HG03103 (cell line): ENCODE results near the gene FAM3B.

Source experiments
- ATAC-seq: cut with Tn5 transposase; IDR thresholded peaks from one replicate; pipeline ENCODE4 v1.9.1; 2021; ENCODE audit warnings: low read depth; ENCODE audit not compliant: unreplicated experiment

The FAM3B gene

DNA sequence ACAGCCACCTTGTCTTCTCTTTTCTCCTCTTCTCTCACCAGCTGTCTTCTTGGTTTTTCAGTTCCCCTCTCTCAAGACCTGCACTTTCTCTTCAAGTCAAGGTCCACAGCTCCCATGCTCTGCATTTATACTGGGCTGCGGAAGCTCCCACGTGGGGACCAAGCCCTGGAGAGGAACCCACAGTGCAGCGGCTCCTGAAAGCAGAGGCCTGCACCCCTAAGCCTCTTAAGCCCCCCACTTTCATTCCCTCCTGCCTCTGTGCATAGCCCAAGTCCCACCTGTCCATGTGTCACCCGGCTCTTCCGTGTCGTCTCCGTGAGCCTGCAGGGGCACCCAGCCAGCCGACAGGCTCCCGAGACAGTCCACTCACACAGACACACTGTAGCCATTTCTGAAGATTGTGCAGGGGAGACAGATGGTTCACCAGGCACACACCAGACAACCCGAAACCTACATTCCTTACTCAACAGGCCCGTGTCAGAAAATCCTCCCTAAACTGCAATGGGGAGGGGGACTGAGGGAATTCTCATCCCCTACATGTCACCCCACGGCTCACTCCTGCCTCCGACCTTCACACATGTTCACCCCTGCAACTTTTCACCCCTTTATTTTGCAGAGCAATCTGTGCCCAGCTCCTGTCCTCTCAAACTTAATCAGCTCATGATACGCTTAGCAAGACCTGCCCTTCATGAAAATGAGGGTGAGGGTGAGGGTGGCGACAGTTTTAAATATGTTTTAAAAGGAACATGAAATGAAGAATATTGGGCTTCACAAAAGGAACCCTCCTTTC lies 51.5 kb downstream of the FAM3B start:
- ATAC-seq = peak; percentile 58

DNA sequence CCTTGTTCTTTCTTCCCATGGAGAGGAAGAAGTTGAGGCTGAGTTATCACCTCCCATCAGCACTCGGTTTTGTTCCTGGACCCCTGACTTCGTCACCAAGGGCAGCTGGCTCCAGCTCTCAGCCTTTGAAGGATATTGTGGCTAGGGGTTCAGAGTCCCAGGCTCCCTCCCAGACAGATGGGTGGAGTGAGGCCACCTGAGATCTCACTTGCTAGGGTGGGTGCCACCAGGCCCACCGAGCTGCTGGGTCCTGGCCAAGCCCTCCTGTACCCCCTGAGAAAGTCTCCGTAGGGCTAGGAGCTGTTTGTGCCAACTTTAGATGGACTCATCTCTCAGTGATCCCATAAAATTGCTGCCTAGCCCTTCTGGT lies 52.1 kb downstream of the FAM3B start:
- no peak for ATAC-seq

DNA sequence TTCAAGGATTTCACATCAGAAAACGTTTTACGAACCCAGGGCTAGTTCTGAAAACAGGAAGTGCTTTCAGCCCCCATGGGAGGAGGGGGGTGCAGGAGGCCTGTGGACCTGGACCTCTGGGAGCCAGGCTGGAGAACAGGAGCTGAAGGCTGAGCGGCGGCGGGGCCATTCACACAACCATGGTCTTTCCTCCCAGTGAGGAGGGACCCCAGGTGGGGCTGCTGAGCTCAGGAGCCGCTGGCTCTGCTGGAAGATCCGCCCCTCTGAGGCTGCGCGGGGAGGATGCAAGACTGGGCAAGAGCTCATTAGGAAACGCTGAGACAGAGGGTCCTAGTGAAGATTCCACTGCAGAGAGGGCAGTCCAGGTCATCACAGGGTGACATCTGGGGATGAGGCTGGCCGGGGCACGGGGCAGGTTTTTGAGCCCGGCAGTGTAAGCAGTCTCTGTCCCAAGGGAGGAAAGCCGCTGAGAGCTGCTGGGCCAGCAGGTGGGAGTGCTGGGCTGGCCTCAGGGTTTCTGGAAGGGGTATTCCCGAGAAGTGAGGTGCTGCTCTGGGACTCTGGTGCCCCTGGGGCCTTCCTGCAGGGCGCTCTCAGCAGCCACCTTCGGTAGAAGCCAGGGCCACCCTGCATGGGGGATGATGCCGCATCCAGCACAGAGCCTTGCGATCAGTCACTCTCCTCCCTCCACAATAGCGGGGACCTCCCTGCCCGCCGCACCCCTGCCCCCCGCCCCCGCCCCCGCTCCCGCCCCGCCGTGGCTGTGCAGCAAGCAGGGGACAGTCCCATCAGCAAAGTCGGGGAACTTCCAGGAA lies 52.7 kb downstream of the FAM3B start:
- ATAC-seq = no peak

DNA sequence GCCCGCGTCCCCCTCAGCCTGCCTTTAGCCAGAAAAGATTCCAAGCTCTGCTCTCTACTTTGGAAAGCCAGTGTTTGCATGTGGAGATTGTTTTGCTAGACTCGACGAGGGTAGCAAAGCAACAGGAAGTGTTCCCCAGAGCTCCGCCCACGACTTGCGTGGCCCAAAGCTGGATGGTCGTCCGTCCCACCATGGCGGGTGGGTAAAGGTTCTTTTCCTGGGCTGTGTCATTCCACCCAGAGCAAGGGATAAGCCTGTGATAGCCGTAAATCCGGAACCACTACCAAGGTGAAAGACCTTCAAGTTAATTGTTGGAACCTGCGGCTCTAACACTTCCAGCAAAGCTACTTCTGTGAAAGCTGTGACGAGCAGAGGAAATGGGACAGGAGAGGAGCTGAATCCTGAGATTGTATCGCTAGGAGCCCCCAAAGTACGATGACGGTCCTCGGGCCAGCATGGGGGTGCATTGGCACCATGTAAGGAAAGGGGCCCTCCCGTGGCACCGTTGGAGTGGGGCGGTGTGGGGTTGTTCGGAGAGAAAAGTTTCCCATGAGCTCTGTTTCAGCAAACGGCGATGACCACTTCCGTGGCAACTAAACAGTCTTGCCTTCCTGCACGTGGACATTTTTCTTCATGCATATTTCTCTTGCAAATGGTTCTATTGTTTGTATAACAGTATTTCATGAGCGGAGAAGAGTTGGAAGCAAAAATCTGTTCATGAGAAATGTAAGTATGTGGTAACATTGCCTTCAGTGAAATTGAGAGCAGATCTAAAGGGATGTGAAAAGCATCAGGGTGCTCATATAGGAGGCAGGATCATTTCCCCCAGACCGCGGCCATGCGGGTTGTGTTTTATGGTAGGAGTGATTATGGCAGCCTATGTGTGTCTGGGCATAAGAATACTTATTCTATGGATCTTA lies 53.6 kb downstream of the FAM3B start:
- ATAC-seq = no peak

DNA sequence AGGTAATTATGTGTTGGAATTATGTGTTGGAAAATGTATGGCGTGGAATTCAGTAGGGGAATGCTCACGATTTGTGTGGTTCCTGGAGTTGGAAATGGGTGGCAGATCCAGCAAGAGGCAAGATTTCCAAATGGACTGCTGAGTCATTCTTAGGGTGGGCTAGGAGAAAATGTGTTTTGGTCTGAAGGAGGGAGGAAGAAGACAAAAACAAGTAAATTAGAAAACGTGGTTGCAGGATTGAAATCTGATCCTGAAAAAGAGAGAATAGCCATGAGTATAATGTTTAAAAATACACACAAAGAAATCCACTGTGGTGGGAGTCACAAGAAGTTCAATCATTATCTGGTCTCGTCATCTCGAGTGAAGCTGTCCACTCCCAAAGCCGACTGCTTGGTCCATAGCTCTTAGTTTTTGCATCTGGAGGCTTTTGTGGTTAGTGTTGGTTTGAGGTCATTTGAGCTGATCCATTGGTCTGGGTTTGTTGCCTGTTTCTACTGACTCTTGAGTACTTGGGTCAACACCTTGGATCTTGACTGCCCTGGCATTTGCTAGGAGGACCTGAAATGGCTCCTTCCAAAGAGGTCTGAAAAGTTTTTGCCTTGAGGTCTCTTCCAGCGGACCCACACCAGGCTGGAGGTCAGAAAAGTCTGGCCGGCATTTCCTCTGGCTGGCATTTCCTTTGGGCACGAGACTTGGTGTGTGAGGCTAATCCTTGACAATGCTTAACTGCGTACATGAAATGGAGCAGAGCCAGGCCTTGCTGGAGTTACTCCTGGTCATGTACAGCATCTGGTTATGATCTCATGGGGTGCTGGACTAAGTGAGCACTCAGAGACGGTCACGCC lies 54.5 kb downstream of the FAM3B start:
- ATAC-seq = no peak

DNA sequence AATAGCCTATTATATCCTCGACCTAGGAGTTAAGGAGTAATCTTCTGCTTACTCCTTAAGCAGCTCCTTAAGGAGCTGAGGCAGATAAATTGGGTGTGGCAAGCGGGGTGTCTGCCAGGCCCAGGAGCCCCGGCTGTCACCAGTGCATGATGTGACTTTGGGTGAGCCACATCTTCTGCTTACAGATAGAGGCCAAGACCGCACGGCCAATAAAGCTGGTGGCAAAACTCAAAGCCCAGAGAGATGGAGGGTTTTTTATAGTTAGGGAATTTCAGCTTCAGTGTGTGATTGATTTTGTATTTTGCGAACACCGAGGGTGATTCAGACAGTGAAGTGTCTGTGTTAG lies 55.1 kb downstream of the FAM3B start:
- ATAC-seq = no peak

DNA sequence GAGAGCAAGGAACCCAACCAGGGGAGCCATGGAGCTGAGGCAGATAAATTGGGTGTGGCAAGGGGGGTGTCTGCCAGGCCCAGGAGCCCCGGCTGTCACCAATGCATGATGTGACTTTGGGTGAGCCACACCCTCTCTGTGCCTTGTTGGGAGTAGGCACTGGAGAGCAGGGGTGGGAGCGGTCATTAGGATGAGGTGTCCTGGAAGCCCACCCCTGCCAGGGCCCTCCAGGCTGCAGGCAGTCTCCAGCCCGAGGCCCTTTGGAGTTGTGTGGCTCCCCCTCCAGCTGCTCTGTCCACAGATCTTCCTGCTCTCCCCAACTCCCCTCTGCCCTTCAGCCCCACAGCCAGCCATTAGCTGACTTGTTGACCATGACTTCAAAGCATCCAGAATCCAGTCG lies 56.7 kb downstream of the FAM3B start:
- no peak for ATAC-seq

DNA sequence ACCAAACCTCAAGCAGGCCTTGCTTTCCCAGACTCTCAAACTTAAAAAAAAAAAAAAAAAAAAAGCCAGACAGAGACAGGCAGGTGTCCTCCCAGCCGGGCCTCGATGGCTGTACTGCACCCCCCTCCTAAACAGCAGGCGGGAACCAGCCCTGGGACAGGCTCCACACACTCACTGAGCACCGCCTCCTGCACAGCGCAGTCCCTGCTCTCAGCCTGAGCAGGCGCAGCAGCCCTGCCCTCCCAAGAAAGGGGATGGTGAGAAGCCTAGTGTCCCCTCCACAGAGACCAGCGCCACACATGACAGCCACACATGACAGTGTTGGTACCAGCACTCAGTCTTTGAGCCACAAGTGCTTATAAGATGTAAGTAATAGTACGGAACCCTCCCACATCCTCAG lies 57.2 kb downstream of the FAM3B start:
- no peak for ATAC-seq

DNA sequence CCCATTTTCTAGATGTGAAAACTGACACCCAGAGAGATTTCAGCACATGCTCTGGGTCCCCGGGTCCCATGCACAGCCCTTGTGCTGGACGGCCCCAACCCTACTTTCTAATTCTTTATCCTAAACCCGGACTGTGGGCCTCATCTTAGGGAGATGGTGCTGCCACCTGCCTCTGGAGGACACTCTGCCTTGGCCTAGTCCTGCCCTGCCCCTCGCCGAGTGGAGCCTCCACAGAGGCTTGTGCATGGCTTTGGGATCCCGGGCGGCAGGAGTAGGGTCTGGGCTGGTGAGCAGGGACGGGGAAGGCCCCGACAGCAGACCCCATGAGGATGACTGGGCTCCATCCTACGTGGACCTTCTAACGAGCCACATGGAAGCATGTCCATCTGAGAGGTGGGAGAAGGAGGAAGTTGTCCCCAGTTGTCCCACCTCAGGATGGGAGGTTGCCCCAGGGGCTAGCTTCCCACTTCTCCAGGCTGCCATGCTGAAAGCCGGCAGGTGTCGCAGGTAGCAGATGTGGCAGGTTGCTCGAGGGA lies 57.6 kb downstream of the FAM3B start:
- ATAC-seq = no peak

DNA sequence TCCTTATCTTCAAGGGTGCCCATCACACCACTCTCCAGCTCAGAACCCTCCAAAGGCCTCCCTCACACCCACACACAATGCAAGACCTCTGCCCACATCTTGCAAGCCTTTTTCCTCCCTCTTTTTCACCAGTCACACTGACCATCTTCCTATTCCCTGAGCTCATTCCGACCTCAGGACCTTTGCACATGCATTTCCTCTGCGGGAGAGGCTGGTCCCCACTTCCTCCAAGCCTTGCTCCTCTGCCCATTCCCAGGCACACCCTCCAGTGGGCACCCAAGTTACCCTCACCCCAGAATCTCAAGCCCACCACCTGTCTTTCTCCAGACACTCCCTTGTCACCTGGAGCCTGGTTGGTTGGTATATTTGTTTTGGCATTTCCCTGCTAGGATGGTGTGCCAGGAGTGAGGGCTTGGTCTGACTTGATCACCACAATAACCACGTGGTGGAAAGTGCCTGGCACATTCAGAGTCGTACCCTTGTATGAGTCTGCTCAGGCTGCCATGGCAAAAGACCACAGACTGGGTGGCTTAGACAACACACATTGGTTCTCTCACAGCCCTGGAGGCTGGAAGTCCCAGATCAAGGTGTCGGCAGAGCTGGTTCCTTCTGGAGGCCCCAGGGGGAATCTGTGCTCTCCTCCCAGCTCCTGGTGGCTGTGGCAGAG lies 58.4 kb downstream of the FAM3B start:
- no peak for ATAC-seq

DNA sequence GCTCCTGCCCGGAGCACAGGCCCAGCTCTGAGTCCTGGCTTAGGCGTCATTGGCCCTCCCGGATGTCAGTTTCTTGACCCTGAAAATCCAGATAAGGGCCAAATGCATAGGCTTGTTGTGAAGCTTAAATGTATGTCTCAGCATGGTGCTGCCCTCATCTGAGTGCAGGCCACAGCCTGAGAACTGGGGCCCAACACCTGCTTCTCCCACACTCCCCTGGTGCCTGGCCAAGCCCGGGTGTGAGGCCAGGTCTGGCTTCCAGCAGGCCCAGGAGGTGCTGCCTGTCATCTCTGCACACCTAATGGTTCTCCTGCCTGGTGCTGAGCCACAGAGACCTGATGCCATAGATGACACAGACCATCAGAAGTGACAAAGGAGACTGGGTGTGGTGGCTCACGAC lies 59.3 kb downstream of the FAM3B start:
- ATAC-seq = no peak

DNA sequence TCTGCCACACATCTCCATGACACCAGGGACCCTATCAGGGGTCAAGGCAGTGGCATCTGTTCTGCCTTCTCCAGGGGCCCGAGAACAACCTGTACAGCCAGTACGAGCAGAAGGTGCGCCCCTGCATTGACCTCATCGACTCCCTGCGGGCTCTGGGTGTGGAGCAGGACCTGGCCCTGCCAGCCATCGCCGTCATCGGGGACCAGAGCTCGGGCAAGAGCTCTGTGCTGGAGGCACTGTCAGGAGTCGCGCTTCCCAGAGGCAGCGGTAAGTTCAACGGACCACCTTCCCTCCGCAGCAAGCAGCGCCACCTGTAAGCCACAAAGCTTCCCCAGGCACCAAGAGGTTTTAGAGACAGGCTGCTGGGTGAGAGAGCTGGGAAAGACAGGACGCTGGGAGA lies 61.1 kb downstream of the FAM3B start:
- ATAC-seq = no peak

DNA sequence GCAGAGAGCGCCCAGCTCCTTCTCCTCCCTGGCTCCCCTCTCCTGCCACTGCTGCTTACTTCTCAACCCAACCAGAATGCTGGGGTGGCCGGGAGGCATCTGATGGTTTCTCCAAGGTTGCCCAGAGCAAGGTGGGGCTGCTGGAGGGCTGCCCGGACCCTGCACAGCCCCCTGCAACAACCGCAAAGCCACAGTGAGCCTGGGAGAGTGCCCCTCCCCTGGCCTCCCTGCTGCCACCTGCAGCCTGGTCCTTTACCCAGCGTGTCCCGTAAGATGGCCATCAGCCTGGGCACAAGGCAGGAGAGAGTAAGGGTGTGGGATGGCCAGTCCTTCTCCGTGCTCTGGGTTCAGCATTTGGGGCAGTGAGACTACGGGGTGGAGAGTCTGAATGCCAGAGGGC lies 62.2 kb downstream of the FAM3B start:
- ATAC-seq = no peak

DNA sequence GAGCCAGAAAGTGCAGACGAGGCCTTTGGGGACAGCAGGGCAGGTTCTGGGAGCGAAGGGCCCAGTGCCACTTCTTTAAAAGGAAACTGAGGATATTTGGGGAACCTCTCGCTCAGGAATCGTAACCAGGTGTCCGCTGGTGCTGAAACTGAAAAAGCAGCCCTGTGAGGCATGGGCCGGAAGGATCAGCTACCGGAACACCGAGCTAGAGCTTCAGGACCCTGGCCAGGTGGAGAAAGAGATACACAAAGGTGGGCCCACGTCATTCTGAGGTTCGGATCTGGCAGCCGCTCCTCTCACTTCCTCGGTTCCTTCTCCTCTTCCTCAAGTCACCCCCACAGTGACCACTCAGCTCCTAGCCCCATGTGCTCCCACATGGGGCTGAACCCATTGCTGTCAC lies 63.3 kb downstream of the FAM3B start:
- no peak for ATAC-seq

DNA sequence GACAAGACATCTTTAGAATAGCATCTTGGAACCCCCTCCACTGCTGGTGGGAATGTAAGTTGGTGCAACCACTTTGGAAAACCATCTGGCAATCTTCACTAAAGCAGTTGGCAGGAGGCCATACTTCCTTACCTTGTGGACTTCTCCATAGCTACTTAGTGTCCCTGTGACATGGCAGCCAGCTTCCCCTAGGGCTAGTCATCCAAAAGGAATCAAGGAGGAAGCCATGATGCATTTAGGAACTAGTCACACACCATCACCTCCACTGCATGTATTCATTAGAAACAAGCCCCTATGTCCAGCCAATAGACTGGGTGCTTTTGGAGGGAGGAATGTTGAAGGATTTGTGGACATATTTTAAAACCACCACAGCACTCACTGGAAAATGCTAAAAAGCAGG lies 65.1 kb downstream of the FAM3B start:
- no peak for ATAC-seq

DNA sequence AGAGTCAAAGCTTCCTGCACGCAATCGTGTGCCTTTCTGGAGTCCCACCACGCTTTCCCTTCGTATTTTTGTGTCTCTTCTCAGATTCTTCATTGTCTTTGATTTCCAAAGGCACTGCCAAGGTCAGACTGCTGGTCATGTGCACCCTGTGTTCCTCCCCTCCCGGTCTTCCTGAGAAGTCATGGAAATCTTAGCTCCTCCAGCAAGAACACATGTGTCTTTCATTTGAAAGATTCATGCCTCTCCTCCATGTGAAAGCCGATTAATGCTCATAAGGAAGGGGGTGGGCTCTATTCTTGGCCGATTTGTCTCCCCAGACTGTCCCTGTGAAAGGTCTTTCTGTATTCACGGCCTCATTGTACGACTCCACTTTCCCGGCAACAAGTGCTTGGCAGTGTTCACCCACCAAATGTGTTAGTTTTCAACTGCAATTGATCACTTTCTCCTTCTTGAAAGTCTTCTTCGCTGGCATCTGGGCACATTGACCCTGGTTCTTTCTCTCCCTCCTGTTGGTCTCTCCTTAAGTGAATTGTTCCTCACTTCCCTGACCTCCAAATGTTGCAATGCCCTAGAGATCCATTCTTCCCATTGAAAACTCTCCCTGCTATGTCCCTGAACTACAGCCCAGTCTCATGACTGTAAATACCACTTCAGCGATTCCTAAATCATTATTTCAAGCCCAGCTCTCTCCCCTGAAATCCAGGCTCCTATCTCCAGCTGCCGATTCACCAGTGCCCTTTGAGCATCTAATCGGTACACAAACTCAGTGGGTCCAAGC lies 70.6 kb downstream of the FAM3B start:
- no peak for ATAC-seq

DNA sequence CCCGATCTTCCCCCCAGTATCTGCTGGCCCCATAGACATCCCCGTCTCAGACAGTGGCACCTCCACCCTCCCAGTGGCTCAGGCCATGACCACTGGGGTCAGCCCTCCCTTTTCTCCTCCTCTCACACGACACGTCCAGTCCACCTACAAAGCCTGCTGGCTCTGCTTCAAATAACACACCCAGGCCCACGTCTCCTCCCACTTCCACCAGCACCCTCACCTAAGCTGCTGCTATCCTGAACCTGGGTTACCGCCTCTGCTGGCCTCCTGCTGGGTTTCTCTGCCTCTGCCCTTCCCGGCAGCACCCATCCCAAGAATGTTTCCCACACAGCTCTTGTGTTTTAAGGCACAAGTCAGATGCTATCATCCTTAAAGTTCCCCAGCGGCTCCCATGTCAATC lies 71.2 kb downstream of the FAM3B start:
- ATAC-seq = no peak

DNA sequence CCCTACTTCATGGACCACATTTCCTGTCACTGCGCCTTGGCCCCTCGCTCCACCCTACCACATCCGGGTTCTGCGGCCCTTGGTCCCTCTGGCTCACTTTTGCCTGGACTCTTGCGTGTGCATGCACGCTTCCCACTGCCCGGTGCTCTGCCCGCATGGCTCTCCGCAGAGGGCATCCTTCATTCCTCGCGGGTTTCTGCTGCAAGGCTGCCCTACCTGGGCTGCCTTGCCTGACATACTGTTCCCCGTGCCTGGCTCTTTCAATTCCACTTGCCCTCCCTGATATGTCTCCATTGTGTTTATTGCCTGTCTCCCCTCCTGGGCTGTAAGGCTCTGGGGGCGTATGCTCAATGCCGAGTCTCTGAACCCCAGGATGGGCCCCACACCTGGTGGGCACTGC lies 71.7 kb downstream of the FAM3B start:
- no peak for ATAC-seq
